HG03095 (cell line): ENCODE results near the gene BATF3.
A peak's percentile ranks its signal among the peaks of the same experiment; 100 is the strongest.

Experiments
- ATAC-seq: cut with Tn5 transposase; IDR thresholded peaks from one replicate; pipeline ENCODE4 v1.9.1; 2021; ENCODE audit warnings: moderate library complexity; ENCODE audit not compliant: unreplicated experiment

Gene BATF3

DNA sequence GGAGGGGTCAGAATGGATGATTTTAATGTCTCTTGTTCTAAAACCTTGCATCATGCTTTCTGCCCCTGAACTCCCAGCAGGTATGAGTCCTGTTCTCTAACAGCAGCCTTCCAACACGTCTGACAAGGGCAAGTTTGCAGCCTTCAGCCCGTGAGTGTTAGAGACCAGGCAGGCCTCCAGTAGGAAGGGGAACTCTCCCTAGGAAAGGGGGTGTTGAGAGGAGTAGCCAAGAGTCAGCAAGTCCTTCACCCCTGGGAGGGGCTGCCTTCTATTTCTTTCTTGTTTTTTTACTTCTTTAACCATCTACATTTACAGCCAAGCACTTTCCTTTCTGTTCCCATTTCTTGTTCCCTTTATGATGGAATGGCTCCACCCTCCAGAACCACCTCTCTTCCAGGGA is 14.2 kb downstream of the BATF3 start:
- ATAC-seq = no peak

GRCh38 chr1:212684521-212685090 is 15.0 kb downstream of the BATF3 start:
- ATAC-seq = no peak

DNA sequence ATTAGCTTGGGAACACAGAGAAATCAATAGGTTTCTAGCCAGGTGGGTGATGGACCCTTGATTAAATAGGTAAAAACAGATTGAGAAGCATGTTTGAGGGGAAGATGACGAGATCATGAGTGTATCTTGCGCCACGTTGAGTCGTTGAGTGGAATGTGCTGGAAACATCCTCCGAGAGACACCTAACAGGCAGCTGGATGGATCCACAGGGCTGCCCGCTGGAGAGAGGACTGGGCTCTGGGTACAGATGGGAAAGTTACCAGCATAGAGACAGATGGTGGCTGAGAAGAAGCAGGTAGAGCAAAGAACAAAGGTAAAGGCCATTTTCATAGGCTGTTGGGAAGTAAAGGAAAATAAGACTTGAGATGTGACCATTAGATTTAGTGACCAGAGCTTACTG is 15.6 kb downstream of the BATF3 start:
- no peak for ATAC-seq

- peak; percentile 60 for ATAC-seq
Measured at GRCh38 chr1:212683357-212683722, 16.3 kb downstream of the BATF3 start.

GRCh38 chr1:212680680-212681389 is 18.8 kb downstream of the BATF3 start:
- no peak for ATAC-seq

DNA sequence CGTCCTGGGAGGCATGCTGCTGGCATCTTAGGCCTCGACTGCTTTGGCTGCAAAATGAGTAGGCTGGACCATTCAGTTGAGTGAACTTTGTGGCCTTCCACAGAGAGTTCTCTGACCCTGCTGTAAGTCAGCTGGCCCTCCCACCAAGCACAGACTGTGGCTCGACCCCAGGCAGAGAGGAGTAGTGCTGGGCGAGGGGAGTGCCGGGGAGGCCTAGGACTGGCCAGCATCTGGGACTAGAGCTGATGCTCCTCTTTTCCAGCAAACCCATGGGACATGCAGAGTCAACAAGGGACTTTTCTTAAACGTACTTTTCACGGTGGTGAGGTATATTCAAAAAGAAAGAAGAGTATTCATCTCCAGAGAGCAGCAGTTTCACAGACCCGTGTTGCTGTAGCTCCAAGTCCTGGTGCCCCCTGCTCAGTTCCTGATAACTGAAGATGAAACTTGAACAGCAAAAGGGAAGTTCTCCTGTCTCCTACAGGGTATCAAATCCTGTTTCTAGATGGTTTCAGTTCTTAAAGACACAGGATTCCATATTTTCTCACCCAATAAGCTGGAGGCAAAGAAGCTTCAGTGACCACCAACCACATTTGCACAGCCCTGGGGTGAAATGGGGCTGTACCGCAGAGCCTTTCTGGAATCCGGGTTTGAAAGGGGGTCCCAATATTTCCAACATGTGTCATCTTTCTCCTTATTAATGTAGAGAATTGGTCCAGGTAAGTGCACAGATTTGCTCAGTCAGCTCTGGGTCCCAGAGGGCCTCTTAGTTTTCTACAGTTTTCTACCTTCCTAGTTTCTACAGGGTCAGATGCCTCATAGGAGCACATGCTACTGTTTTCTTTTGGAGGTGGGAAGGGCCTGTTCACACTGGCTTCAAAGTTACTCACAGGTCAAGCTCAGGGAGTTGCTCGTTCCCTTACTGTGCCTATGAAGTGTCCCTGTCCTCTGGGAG is 20.9 kb downstream of the BATF3 start:
- peak; percentile 64 for ATAC-seq

DNA sequence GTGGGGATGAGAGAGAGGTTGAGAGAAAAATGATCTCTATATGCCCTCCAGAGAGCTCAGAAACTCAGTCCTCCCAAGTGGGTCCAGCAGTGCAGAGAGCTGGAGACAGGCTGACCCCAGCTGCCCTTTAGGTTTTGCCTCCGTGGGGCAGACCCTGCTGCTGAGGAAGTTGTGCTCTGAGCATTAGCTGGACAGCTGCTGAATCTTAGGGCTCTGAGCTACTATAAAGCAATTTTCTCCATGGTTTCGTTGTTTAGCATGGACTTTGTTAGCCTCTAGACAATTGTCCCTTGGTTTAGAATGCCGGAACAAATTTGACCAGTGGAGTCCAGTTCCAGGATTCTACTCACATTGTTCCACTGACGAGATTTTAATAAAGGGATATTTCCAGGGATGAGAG is 22.1 kb downstream of the BATF3 start:
- no peak for ATAC-seq

GRCh38 chr1:212677136-212677535 is 22.5 kb downstream of the BATF3 start:
- ATAC-seq = no peak

DNA sequence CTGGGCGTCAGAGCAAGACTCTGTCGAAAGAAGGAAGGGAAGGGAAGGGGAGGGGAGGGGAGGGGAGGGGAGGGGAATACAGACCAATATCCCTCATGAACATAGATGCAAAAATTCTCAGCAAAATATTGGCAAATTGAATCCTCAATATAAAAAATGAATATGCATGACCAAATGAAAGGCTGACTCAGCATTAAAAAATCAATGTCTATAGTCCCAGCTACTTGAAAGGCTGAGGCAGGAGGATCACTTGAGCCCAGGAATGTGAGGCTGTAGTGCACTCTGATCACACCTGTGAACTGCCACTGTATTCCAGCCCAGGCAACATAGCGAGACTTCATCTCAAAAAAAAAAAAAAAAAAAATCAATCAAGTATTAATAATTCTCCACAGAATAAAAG is 24.0 kb downstream of the BATF3 start:
- ATAC-seq = no peak

DNA sequence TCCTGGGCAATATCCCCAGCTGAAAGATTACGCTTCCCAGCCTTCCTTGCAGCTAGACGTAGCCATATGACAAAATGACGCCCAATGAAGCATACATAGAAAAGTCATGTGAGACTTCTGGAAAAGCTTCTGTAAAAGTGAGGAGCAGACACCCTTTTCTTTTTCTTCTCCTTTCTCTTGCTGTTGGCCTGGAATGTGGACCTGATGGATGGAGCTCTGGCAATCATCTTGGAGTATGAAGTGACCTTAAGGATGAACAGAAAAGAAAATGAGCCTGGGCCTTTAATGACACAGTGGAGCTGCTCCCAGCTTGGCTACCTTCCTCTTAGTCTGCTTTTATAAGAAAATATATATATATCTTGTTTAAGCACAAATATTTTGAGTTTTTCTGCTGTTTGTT is 24.8 kb downstream of the BATF3 start:
- ATAC-seq = no peak

DNA sequence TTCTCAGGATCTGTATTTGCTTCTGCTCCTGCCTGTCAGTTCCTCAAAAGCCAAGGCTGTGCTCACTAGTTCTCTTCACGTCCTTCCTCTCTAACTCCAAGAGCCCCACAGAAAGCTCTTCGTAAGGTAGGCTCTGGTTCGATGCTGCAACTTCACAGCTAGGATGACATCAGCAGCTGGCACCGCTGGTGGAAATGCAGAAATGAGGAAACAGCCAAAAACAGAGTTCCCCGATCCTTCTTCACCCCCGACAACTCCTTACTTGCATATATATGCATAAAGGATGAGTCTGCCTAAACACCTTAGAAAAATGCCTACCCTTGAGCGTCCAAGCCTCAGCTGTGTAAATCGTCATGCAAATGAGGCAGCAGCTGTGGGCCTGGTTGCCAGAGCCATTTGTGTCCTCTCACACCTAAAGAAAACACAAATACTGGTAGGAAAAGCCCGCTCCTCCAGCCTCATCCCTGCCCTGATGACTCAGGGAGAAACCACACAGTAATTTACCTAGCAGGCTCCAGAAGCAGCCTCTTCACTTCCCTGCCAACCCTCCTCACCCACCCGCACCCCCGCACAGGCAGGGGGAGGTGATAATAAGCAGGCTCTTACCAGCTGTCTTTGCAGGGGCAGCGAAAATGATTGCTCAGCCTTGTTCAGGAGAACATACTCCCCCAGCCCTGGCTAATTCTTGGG is 28.2 kb downstream of the BATF3 start:
- no peak for ATAC-seq

GRCh38 chr1:212670882-212671281 is 28.8 kb downstream of the BATF3 start:
- no peak for ATAC-seq

DNA sequence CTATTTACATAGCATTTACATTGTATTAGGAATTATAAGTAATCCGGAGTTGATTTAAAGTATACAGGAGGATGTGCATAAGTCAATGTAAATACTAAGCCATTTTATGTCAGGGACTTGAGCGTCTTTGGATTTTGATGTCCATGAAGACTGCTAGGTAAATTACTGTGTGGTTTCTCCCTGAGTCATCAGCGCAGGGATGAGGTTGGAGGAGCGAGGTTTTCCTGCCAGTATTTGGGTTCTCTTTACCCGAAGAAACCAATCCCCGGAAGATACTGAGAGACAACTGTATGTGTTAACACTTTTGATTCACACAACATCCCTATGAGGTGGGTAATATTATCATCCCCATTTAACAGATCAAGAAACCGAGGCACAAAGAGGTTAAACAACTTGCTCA is 29.3 kb downstream of the BATF3 start:
- ATAC-seq = no peak

DNA sequence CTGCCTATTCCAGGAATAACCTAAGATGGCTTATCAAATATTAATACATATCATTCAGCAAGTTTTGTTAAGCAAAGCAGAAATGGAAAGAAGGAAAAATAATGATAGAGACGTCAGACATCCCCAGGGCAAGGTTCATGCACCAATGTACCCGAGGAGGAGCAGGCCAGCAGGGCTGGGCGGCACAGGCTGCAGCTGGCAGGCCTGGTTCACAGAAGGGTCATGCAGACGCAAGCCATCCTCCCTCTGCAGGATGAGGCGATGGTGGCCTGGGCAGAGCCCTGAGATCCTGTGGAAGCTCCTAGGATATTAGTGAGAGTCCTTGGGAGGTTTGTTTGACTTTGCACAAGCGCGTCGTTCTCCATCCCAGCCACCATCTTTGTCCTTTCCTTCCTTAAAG is 30.0 kb downstream of the BATF3 start:
- ATAC-seq = no peak

- no peak for ATAC-seq
Measured at GRCh38 chr1:212669102-212669501, 30.5 kb downstream of the BATF3 start.

DNA sequence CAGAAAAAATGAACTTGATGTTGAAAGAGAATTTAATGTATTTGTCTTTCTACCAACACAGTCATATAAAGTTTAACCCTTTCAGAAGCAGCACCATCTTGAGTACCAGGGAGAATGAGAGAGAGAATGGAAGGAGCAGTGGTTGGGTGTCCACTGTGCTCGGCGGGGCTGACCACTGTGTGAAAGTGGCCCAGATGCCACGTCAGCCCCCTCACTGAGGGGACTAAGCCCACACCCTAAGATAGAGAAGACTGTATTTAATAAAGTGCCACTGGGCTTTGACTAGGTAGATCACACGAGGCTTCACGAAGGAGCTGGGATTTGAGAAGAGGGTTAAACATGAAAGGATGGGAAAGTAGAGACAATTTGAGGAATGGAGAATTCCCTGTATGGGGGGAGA is 31.2 kb downstream of the BATF3 start:
- ATAC-seq = no peak

GRCh38 chr1:212667223-212668139 is 32.2 kb downstream of the BATF3 start:
- ATAC-seq = no peak

DNA sequence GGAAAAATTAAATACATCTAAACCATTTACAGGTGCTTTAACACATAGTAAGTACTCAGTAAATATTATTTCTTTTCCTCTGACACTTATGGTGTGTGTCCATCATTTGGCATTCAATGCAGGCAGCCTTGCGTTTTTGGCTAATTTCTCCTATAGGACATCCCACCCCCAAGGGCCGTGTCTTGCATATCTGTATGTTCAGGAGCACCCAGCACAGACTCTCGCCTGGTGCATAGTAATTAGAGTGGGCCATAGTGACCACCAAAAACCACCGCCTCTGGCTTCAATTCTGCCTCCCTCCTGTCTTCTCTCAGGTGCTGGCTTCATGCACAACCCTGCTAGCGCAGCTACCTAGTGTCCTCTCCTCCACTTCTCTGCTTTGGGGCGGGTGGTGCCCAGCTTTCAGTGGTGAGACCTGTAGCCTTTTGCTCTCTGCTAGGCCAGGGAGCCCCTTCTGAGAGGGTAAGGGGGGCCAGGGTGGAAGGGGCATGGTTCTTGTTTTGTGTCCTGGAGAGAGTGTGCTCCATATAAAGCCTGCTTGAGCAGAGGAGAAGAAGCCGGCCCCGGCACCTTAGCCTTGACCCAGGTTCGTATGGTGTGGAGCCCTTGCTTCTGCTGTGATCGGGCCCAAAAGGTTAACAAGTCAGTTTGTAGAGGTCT is 33.4 kb downstream of the BATF3 start:
- ATAC-seq = no peak

GRCh38 chr1:212665241-212666115 is 34.2 kb downstream of the BATF3 start:
- peak; percentile 89 for ATAC-seq
